Common myeloid progenitor, CD34-positive (primary cell): Measurements from ENCODE around the gene CDC42SE1.

Source experiments
- CTCF ChIA-PET: fragments of 350-600 bp; sonication (Branson Sonifier 250); formaldehyde crosslinking; loops from one replicate; lab custom pipeline; 2021; ENCODE audit warnings: antibody characterized with exemption; lab: Charles Lee
- POLR2A ChIA-PET: fragments of 350-600 bp; sonication (Branson Sonifier 250); formaldehyde crosslinking; loops from one replicate; lab custom pipeline; 2021; ENCODE audit warnings: antibody characterized with exemption; lab: Charles Lee
- DNase-seq, 3 donors: peaks; one replicate each; pipeline versions ENCODE4 v3.0.0 to v3.0.0-alpha.2; 2013
- H3K27ac ChIP-seq, 2 experiments: 1 replicate in 1 of 2; 2 replicates in 1 of 2; pipeline ENCODE4 v1.7.0; 2013; ENCODE audit warnings: inconsistent platforms in 2 of 2, low read length in 2 of 2, mild to moderate bottlenecking in 2 of 2, low read depth in 1 of 2, moderate library complexity in 1 of 2; ENCODE audit not compliant: severe bottlenecking in 2 of 2, insufficient read depth in 1 of 2, poor library complexity in 1 of 2
- H3K27me3 ChIP-seq, 5 experiments: replicated peaks in 2 of 5; 1 replicate in 3 of 5; 2 replicates in 2 of 5; pipeline versions ENCODE4 v1.6.1 to v1.7.0; 2013; ENCODE audit warnings: low read length in 4 of 5, mild to moderate bottlenecking in 2 of 5, moderate library complexity in 2 of 5, inconsistent platforms in 1 of 5; ENCODE audit not compliant: insufficient read depth in 5 of 5, control insufficient read depth in 4 of 5
- H3K36me3 ChIP-seq, 4 experiments: 1 replicate in 2 of 4; 2 replicates in 2 of 4; pipeline versions ENCODE4 v1.6.1 to v1.7.0; 2013; ENCODE audit warnings: low read length in 3 of 4, control low read depth in 1 of 4, mild to moderate bottlenecking in 1 of 4; ENCODE audit not compliant: control insufficient read depth in 4 of 4, insufficient read depth in 4 of 4
- H3K4me1 ChIP-seq, 4 experiments: 1 replicate in 3 of 4; 2 replicates in 1 of 4; pipeline versions ENCODE4 v1.6.1 to v1.7.1; 2013; ENCODE audit warnings: low read length in 3 of 4, mild to moderate bottlenecking in 3 of 4, control low read depth in 1 of 4, inconsistent platforms in 1 of 4, moderate library complexity in 1 of 4; ENCODE audit not compliant: control insufficient read depth in 4 of 4, insufficient read depth in 4 of 4; ENCODE audit errors: control extremely low read depth in 1 of 4
- H3K4me3 ChIP-seq, 7 experiments: 1 replicate in 4 of 7; 2 replicates in 3 of 7; pipeline versions ENCODE4 v1.5.1 to v1.7.0; 2013; ENCODE audit warnings: mild to moderate bottlenecking in 7 of 7, low read length in 6 of 7, moderate library complexity in 6 of 7, inconsistent platforms in 2 of 7, low read depth in 2 of 7, control low read depth in 1 of 7; ENCODE audit not compliant: insufficient read depth in 4 of 7, control insufficient read depth in 1 of 7; ENCODE audit errors: extremely low read depth in 1 of 7
- H3K9me3 ChIP-seq, 5 experiments: 1 replicate in 4 of 5; 2 replicates in 1 of 5; pipeline versions ENCODE4 v1.6.1 to v1.7.1; 2013; ENCODE audit warnings: low read length in 4 of 5, mild to moderate bottlenecking in 2 of 5, inconsistent platforms in 1 of 5, low read depth in 1 of 5, moderate library complexity in 1 of 5; ENCODE audit not compliant: control insufficient read depth in 4 of 5, insufficient read depth in 2 of 5; ENCODE audit errors: control extremely low read depth in 1 of 5
- WGBS: methylation state at CpG from one replicate; pipeline ENCODE4 v1.1.5; 2013; ENCODE audit not compliant: insufficient coverage; 5-methylcytosine and 5-hydroxymethylcytosine counted together

CDC42SE1 gene

GRCh38 chr1:151035167-151035566 lies 24.3 kb downstream of the CDC42SE1 start:
- no peaks in the 10 kb centered on the region for H3K4me1 ChIP-seq
- ChIA-PET POLR2A (no interaction called here), CTCF (interaction anchor here (1.4 kb wide), 2 partner anchors 8 to 11 kb away, joined by 3 to 4 read pairs; no protein-coding TSS in a partner anchor)
- H3K9me3 ChIP-seq: no peaks in the 10 kb centered on the region
- no peak overlapping the region for H3K27ac ChIP-seq
- peaks cover 16 to 38% (median 33%) of the 10 kb centered on the region in 4 experiments for H3K36me3 ChIP-seq
- WGBS: no CpG with 5 or more reads among the region's 3 CpGs
- H3K4me3 ChIP-seq: no peak overlapping the region
- no peak for DNase-seq
- H3K27me3 ChIP-seq: no peaks in the 10 kb centered on the region

- no peaks in the 10 kb centered on the region for H3K27me3 ChIP-seq
- CTCF ChIA-PET: interaction anchor here (1.3 to 2.4 kb wide), 2 partner anchors 11 to 14 kb away, joined by 3 to 7 read pairs; no protein-coding TSS in a partner anchor
- no peak overlapping the region for H3K27ac ChIP-seq
- WGBS: 98% methylated on average over 5 of the region's 8 CpGs
- H3K4me1 ChIP-seq: no peaks in the 10 kb centered on the region
- no peak for DNase-seq
- H3K4me3 ChIP-seq: no peak overlapping the region
- POLR2A ChIA-PET: no interaction called here
- H3K36me3 ChIP-seq: peaks cover 19 to 61% (median 49%) of the 10 kb centered on the region in 4 experiments
- H3K9me3 ChIP-seq: no peaks in the 10 kb centered on the region
Observed at GRCh38 chr1:151032164-151032563, 27.3 kb downstream of the CDC42SE1 start.

DNA sequence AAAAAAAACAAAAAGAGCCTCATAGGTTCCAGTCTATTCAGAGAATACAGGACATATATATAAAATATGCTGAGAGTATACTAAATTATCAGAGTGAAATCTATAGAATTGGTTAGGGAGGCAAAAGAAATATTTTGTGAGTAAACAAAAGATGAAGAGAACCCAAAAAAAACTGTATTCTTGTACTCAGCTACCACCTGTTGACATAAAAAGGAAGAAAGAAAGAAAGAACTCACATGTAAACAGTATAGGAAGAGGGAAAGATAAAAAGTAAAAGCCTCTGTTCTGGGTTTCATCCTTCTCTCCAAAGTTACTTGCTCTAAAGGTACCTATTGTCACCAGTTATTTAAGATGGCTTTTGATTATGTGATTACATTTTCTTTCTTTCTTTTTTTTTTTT lies 33.0 kb downstream of the CDC42SE1 start:
- no peaks in the 10 kb centered on the region for H3K9me3 ChIP-seq
- POLR2A ChIA-PET: no interaction called here

DNA sequence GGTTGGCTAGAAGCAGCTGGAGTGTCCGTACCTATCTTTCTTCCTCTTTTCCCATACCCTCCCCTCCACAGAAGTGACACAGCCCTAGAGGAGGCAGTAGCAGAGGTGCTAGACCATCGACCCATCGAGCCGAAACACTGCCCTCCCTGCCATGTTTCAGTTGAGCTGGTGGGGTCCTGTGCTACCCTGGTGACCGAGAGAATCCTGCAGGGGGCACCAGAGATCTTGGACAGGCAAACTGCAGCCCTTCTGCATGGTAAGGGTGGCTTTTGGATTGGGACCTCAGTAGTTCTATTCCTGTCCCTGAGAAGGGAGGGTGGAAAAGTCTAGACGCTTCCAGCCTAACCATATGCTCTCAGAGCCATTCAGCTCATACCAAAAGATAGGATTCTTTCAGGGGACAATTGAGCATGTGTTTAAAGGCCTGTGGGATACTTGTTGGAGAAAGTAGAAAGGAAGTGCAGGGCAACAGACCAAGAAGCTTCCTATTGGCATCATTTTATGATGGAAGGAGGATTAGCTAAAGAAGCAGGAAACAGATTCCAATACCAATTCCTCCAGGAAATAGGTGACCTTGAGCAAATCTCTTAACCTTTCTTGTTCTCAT lies 34.8 kb downstream of the CDC42SE1 start:
- peak overlapping the region in 2 of 7 experiments; percentile 25 to 29 for H3K4me3 ChIP-seq
- no peaks in the 10 kb centered on the region for H3K9me3 ChIP-seq
- DNase-seq: peak; percentile 87 to 92 (median 88)
- WGBS: 17% methylated on average over 1 of the region's 6 CpGs
- POLR2A ChIA-PET: interaction anchor here (0.6 kb wide), 1 partner anchor 75 kb away, joined by 3 read pairs; no protein-coding TSS in a partner anchor
- no peak overlapping the region for H3K27ac ChIP-seq
- peaks cover 11 to 33% (median 31%) of the 10 kb centered on the region in 4 experiments for H3K36me3 ChIP-seq
- peaks cover 0 to 4% (median 1%) of the 10 kb centered on the region in 4 experiments for H3K4me1 ChIP-seq
- no peaks in the 10 kb centered on the region for H3K27me3 ChIP-seq
- CTCF ChIA-PET: interaction anchor here (0.8 to 6.8 kb wide), 27 partner anchors 9 to 221 kb away, joined by 3 to 54 read pairs (median 4); partner anchors contain the start of genes BNIPL, C1orf56, CDC42SE1 and GABPB2

More for the DNA sequence above, 33.0 kb downstream of the CDC42SE1 start:
- CTCF ChIA-PET: interaction anchor here (0.6 to 6.8 kb wide), 12 partner anchors 10 to 288 kb away, joined by 3 to 54 read pairs (median 7); partner anchors contain the start of genes BNIPL, C1orf56, CDC42SE1 and GABPB2
- H3K4me3 ChIP-seq: no peak overlapping the region
- H3K36me3 ChIP-seq: peaks cover 16 to 49% (median 44%) of the 10 kb centered on the region in 4 experiments
- H3K27ac ChIP-seq: no peak overlapping the region
- H3K27me3 ChIP-seq: no peaks in the 10 kb centered on the region
- H3K4me1 ChIP-seq: peaks cover 0 to 4% (median 1%) of the 10 kb centered on the region in 4 experiments
- no peak for DNase-seq

DNA sequence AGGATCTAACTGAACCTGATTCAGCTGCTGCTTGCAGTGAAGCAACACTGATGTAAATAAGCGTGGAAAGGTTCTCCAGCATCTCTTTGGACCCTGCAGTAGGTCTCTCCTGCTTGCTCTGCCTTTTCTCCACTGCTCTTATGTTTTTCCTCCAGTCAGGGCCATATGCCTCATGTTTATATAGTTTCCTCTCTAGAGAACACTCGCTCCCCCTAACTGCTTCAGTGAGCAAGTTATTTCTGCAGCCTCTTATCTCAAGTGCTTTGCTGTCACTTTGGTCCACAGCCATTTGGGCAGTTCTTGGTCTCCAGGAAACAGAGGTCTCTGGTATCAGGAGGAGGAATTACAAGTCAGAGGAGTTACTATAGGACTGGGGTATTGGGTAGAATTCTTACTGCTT lies 45.9 kb downstream of the CDC42SE1 start:
- DNase-seq: peak in 2 of 3 donors; percentile 71 to 84
- no peak overlapping the region for H3K4me3 ChIP-seq
- 32% methylated on average over 2 of the region's 2 CpGs for WGBS
- POLR2A ChIA-PET: no interaction called here
- H3K27me3 ChIP-seq: no peaks in the 10 kb centered on the region
- no peaks in the 10 kb centered on the region for H3K9me3 ChIP-seq
- peaks cover 19 to 55% (median 43%) of the 10 kb centered on the region in 4 experiments for H3K4me1 ChIP-seq
- CTCF ChIA-PET: no interaction called here
- H3K27ac ChIP-seq: peak overlapping the region in 1 of 2 experiments; percentile 32
- peaks cover 0 to 9% (median 6%) of the 10 kb centered on the region in 4 experiments for H3K36me3 ChIP-seq

- Histone ChIP-seq H3K36me3 (peaks cover 0 to 5% (median 2%) of the 10 kb centered on the region in 4 experiments), H3K4me1 (peaks cover 21 to 58% (median 46%) of the 10 kb centered on the region in 4 experiments), H3K4me3 (no peak overlapping the region), H3K9me3 (no peaks in the 10 kb centered on the region), H3K27ac (peak overlapping the region in 1 of 2 experiments; percentile 59), H3K27me3 (no peaks in the 10 kb centered on the region)
- POLR2A ChIA-PET: no interaction called here
- no peak for DNase-seq
- CTCF ChIA-PET: interaction anchor here (1.0 to 1.9 kb wide), 3 partner anchors 11 to 31 kb away, joined by 3 to 7 read pairs (median 3); partner anchors contain the start of gene ANXA9
- 96% methylated on average over 11 of the region's 14 CpGs for WGBS
Observed at GRCh38 chr1:151012684-151013471, 46.5 kb downstream of the CDC42SE1 start.
